Activated naive CD8-positive, alpha-beta T cell treated with anti-CD3 and anti-CD28 coated beads, Interleukin-2, amount 50 U/mL, for 24 hours (primary cell): ENCODE data around the gene GALNT7.
"Not testable (repeated sequence)": the region's sequence is repeated elsewhere in the genome, so short reads cannot be mapped to it uniquely, and the experiment has no call there.

Experiments
- ATAC-seq: fragments of 150-1000 bp; cut with Tn5 transposase; one replicate; pipeline ENCODE4 v1.10.0; 2021
- DNase-seq: peaks from one replicate; pipeline ENCODE4 v3.0.0; 2021
- H3K27ac Mint-ChIP-seq: one replicate; pipeline ENCODE4 v1.8.0; 2021; ENCODE audit warnings: mild to moderate bottlenecking, mixed read lengths
- H3K27me3 Mint-ChIP-seq: one replicate; pipeline ENCODE4 v1.8.0; 2021; ENCODE audit warnings: mixed read lengths
- H3K36me3 Mint-ChIP-seq: one replicate; pipeline ENCODE4 v1.8.0; 2021; ENCODE audit warnings: low read depth, mixed read lengths
- H3K4me1 Mint-ChIP-seq: one replicate; pipeline ENCODE4 v1.8.0; 2021; ENCODE audit warnings: mixed read lengths
- H3K4me3 Mint-ChIP-seq: one replicate; pipeline ENCODE4 v1.8.0; 2021; ENCODE audit warnings: mild to moderate bottlenecking, moderate library complexity, mixed read lengths
- H3K9me3 Mint-ChIP-seq: one replicate; pipeline ENCODE4 v1.8.0; 2021; ENCODE audit warnings: mixed read lengths

Gene GALNT7

GRCh38 chr4:173174184-173174583 is 5.6 kb downstream of the GALNT7 start:
- peaks cover 49% of the 10 kb centered on the region for H3K4me1 Mint-ChIP-seq

GRCh38 chr4:173174594-173175012 is 6.0 kb downstream of the GALNT7 start:
- no peaks in the 10 kb centered on the region for H3K9me3 Mint-ChIP-seq
- no peaks in the 10 kb centered on the region for H3K36me3 Mint-ChIP-seq
- no peak overlapping the region for H3K4me3 Mint-ChIP-seq
- no peak for DNase-seq
- H3K4me1 Mint-ChIP-seq, result peaks cover 53% of the 10 kb centered on the region
- no peak overlapping the region for H3K27ac Mint-ChIP-seq
- no peak for ATAC-seq
- no peaks in the 10 kb centered on the region for H3K27me3 Mint-ChIP-seq

More at GRCh38 chr4:173174184-173174583, 5.6 kb downstream of the GALNT7 start:
- ATAC-seq (no peak), DNase-seq (no peak)
- H3K9me3 Mint-ChIP-seq, result no peaks in the 10 kb centered on the region
- H3K27ac Mint-ChIP-seq, result no peak overlapping the region
- no peaks in the 10 kb centered on the region for H3K36me3 Mint-ChIP-seq
- H3K4me3 Mint-ChIP-seq, result no peak overlapping the region
- H3K27me3 Mint-ChIP-seq, result no peaks in the 10 kb centered on the region

GRCh38 chr4:173176010-173176409 is 7.4 kb downstream of the GALNT7 start:
- H3K27ac Mint-ChIP-seq, result no peak overlapping the region
- no peaks in the 10 kb centered on the region for H3K27me3 Mint-ChIP-seq
- H3K4me1 Mint-ChIP-seq, result peaks cover 43% of the 10 kb centered on the region
- H3K9me3 Mint-ChIP-seq, result no peaks in the 10 kb centered on the region
- ATAC-seq (no peak), DNase-seq (no peak)
- H3K4me3 Mint-ChIP-seq, result no peak overlapping the region
- H3K36me3 Mint-ChIP-seq, result no peaks in the 10 kb centered on the region

- Mint-ChIP-seq H3K4me1 (peaks cover 41% of the 10 kb centered on the region), H3K4me3 (no peak overlapping the region), H3K36me3 (no peaks in the 10 kb centered on the region), H3K27ac (no peak overlapping the region), H3K27me3 (no peaks in the 10 kb centered on the region), H3K9me3 (no peaks in the 10 kb centered on the region)
- ATAC-seq (no peak), DNase-seq (no peak)
These were observed 8.6 kb downstream of the GALNT7 start for GRCh38 chr4:173177232-173177631.

- DNase-seq (no peak), ATAC-seq (no peak)
- peaks cover 46% of the 10 kb centered on the region for H3K4me1 Mint-ChIP-seq
- no peaks in the 10 kb centered on the region for H3K9me3 Mint-ChIP-seq
- H3K4me3 Mint-ChIP-seq, result no peak overlapping the region
- no peaks in the 10 kb centered on the region for H3K27me3 Mint-ChIP-seq
- no peak overlapping the region for H3K27ac Mint-ChIP-seq
- H3K36me3 Mint-ChIP-seq, result no peaks in the 10 kb centered on the region
These were observed 9.5 kb downstream of the GALNT7 start for GRCh38 chr4:173178144-173178543.

- H3K36me3 Mint-ChIP-seq, result no peaks in the 10 kb centered on the region
- H3K4me1 Mint-ChIP-seq, result peaks cover 34% of the 10 kb centered on the region
- ATAC-seq, result peak; percentile 87
- no peak overlapping the region for H3K4me3 Mint-ChIP-seq
- no peak overlapping the region for H3K27ac Mint-ChIP-seq
- no peaks in the 10 kb centered on the region for H3K27me3 Mint-ChIP-seq
- no peaks in the 10 kb centered on the region for H3K9me3 Mint-ChIP-seq
- no peak for DNase-seq
These were observed 13.2 kb downstream of the GALNT7 start for GRCh38 chr4:173181848-173182247.

- no peak for ATAC-seq
- Mint-ChIP-seq H3K27ac (no peak overlapping the region), H3K27me3 (no peaks in the 10 kb centered on the region), H3K4me3 (no peak overlapping the region), H3K36me3 (no peaks in the 10 kb centered on the region), H3K9me3 (no peaks in the 10 kb centered on the region), H3K4me1 (peaks cover 30% of the 10 kb centered on the region)
- no peak for DNase-seq
These were observed 13.8 kb downstream of the GALNT7 start for GRCh38 chr4:173182403-173182802.

- peaks cover 31% of the 10 kb centered on the region for H3K4me1 Mint-ChIP-seq
- H3K9me3 Mint-ChIP-seq, ATAC-seq, DNase-seq, H3K27me3 Mint-ChIP-seq, H3K4me3 Mint-ChIP-seq, H3K36me3 Mint-ChIP-seq, H3K27ac Mint-ChIP-seq: not testable (repeated sequence)
These were observed 15.1 kb downstream of the GALNT7 start for GRCh38 chr4:173183659-173184247.

- no peaks in the 10 kb centered on the region for H3K36me3 Mint-ChIP-seq
- DNase-seq (no peak), ATAC-seq (no peak)
- no peaks in the 10 kb centered on the region for H3K27me3 Mint-ChIP-seq
- no peaks in the 10 kb centered on the region for H3K9me3 Mint-ChIP-seq
- no peak overlapping the region for H3K27ac Mint-ChIP-seq
- peaks cover 42% of the 10 kb centered on the region for H3K4me1 Mint-ChIP-seq
- H3K4me3 Mint-ChIP-seq, result no peak overlapping the region
These were observed 17.4 kb downstream of the GALNT7 start for GRCh38 chr4:173185847-173186510.

- H3K36me3 Mint-ChIP-seq, result no peaks in the 10 kb centered on the region
- peaks cover 47% of the 10 kb centered on the region for H3K4me1 Mint-ChIP-seq
- ATAC-seq (no peak), DNase-seq (no peak)
- no peak overlapping the region for H3K4me3 Mint-ChIP-seq
- H3K9me3 Mint-ChIP-seq, result no peaks in the 10 kb centered on the region
- H3K27me3 Mint-ChIP-seq, result no peaks in the 10 kb centered on the region
- no peak overlapping the region for H3K27ac Mint-ChIP-seq
These were observed 19.1 kb downstream of the GALNT7 start for GRCh38 chr4:173187732-173188131.

GRCh38 chr4:173188648-173189047 is 20.0 kb downstream of the GALNT7 start:
- Mint-ChIP-seq H3K9me3 (no peaks in the 10 kb centered on the region), H3K27ac (no peak overlapping the region), H3K4me1 (peaks cover 47% of the 10 kb centered on the region), H3K36me3 (no peaks in the 10 kb centered on the region), H3K4me3 (no peak overlapping the region), H3K27me3 (no peaks in the 10 kb centered on the region)
- ATAC-seq (no peak), DNase-seq (no peak)

- Mint-ChIP-seq H3K27ac (no peak overlapping the region), H3K4me1 (peaks cover 48% of the 10 kb centered on the region), H3K36me3 (no peaks in the 10 kb centered on the region), H3K9me3 (no peaks in the 10 kb centered on the region), H3K4me3 (no peak overlapping the region), H3K27me3 (no peaks in the 10 kb centered on the region)
- ATAC-seq (no peak), DNase-seq (no peak)
These were observed 20.6 kb downstream of the GALNT7 start for GRCh38 chr4:173189117-173189693.

GRCh38 chr4:173191623-173192041 is 23.0 kb downstream of the GALNT7 start:
- DNase-seq (no peak), ATAC-seq (peak; percentile 81)
- Mint-ChIP-seq H3K27me3 (no peaks in the 10 kb centered on the region), H3K27ac (peak overlapping the region; percentile 37), H3K4me1 (peaks cover 46% of the 10 kb centered on the region), H3K9me3 (no peaks in the 10 kb centered on the region), H3K36me3 (no peaks in the 10 kb centered on the region), H3K4me3 (no peak overlapping the region)

- no peak overlapping the region for H3K27ac Mint-ChIP-seq
- no peak for DNase-seq
- H3K4me1 Mint-ChIP-seq, result peaks cover 46% of the 10 kb centered on the region
- H3K36me3 Mint-ChIP-seq, result no peaks in the 10 kb centered on the region
- no peak for ATAC-seq
- H3K9me3 Mint-ChIP-seq, result no peaks in the 10 kb centered on the region
- H3K27me3 Mint-ChIP-seq, result no peaks in the 10 kb centered on the region
- no peak overlapping the region for H3K4me3 Mint-ChIP-seq
These were observed 24.0 kb downstream of the GALNT7 start for GRCh38 chr4:173192375-173193162.

- no peaks in the 10 kb centered on the region for H3K36me3 Mint-ChIP-seq
- DNase-seq (no peak), ATAC-seq (no peak)
- no peaks in the 10 kb centered on the region for H3K27me3 Mint-ChIP-seq
- no peak overlapping the region for H3K27ac Mint-ChIP-seq
- H3K4me1 Mint-ChIP-seq, result peaks cover 42% of the 10 kb centered on the region
- H3K9me3 Mint-ChIP-seq, result no peaks in the 10 kb centered on the region
- no peak overlapping the region for H3K4me3 Mint-ChIP-seq
These were observed 25.5 kb downstream of the GALNT7 start for GRCh38 chr4:173194157-173194556.
